GM21723 (cell line): ENCODE results near the gene RILPL1.
A peak's percentile ranks its signal among the peaks of the same experiment; 100 is the strongest.
"Not testable (repeated sequence)": the region's sequence is repeated elsewhere in the genome, so short reads cannot be mapped to it uniquely, and the experiment has no call there.

Source experiments
- ATAC-seq: cut with Tn5 transposase; IDR thresholded peaks from one replicate; pipeline ENCODE4 v1.9.1; 2021; ENCODE audit warnings: mild to moderate bottlenecking, moderate library complexity; ENCODE audit not compliant: unreplicated experiment

The RILPL1 gene

DNA sequence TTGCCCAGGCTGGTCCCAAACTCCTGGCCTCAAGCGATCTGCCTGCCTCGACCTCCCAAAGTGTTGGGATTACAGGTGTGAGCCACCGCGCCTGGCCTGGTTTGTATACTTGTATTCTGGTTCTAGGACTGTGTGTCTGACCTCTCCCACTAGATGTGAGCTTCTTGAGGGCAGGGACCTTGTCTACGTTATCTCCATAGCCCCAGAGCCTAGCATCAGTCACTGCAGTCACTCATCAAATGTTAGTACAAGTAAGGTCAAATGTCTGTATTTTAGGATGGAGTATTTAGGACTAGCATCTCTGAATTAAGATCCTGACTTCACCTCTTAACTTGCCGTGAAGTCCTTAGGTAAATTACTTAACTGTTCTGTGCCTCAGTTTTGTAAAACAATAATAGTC lies 99.9 kb downstream of the RILPL1 start:
- no peak for ATAC-seq

- not testable (repeated sequence) for ATAC-seq
Measured at GRCh38 chr12:123431951-123432817, 101.3 kb downstream of the RILPL1 start.

GRCh38 chr12:123429101-123429500 lies 104.4 kb downstream of the RILPL1 start:
- ATAC-seq, result not testable (repeated sequence)

GRCh38 chr12:123428591-123428990 lies 104.9 kb downstream of the RILPL1 start:
- ATAC-seq, result no peak

- ATAC-seq, result peak; percentile 88
Measured at GRCh38 chr12:123427036-123427769, 106.3 kb downstream of the RILPL1 start.

- ATAC-seq, result no peak
Measured at GRCh38 chr12:123421314-123421713, 112.2 kb downstream of the RILPL1 start.
